K562 (cell line): Measurements from ENCODE around the gene LNPEP. TPM values are rescaled to one million over a fixed set of nuclear protein-coding genes. Genes with fewer than 3 reads are reported as not detected.

Experiments
- ADNP ChIP-seq: fragments of 200-800 bp; sonication (Bioruptor generic); IDR thresholded peaks from 2 replicates; pipeline ENCODE4 v1.6.1; 2016; ENCODE audit warnings: missing genetic modification characterization, missing compliant biosample characterization
- COPS2 ChIP-seq: fragments of 450-650 bp; conservative IDR thresholded peaks from 2 replicates; pipeline ENCODE4 v1.6.1; 2016; ENCODE audit warnings: mild to moderate bottlenecking, moderate library complexity
- CREBBP ChIP-seq: IDR thresholded peaks from one replicate; pipeline ENCODE4 v1.6.1; 2012; ENCODE audit warnings: low read depth, mild to moderate bottlenecking, control low read depth, inconsistent platforms, low read length
- E2F3 ChIP-seq: fragments of 250-450 bp; sonication (Bioruptor Pico); IDR thresholded peaks from 2 replicates; pipeline ENCODE4 v1.4.0; 2020; ENCODE audit warnings: mild to moderate bottlenecking
- FIP1L1 ChIP-seq: fragments of 200-400 bp; formaldehyde crosslinking; IDR thresholded peaks from 2 replicates; pipeline ENCODE4 v1.6.1; 2018; ENCODE audit warnings: mild to moderate bottlenecking, low read depth, low read length; ENCODE audit not compliant: poor library complexity, severe bottlenecking
- HMG20A ChIP-seq: fragments of 450-650 bp; formaldehyde crosslinking; conservative IDR thresholded peaks from 2 replicates; pipeline ENCODE4 v1.4.0; 2020; ENCODE audit warnings: mild to moderate bottlenecking, mixed read lengths
- IRF1 ChIP-seq: sonication (generic); formaldehyde crosslinking; IDR thresholded peaks from 2 replicates; pipeline ENCODE4 v1.8.0; 2022; ENCODE audit warnings: missing genetic modification reagents, mild to moderate bottlenecking, borderline replicate concordance
- IRF2 ChIP-seq: sonication (generic); formaldehyde crosslinking; IDR thresholded peaks from 2 replicates; pipeline ENCODE4 v1.8.1; 2022; ENCODE audit warnings: mild to moderate bottlenecking, missing genetic modification reagents
- LARP7 ChIP-seq: fragments of 450-650 bp; IDR thresholded peaks from 2 replicates; pipeline ENCODE4 v1.6.1; 2016
- MCM2 ChIP-seq: fragments of 450-650 bp; IDR thresholded peaks from 2 replicates; pipeline ENCODE4 v1.6.1; 2017; ENCODE audit warnings: low read depth, mild to moderate bottlenecking
- MEF2D ChIP-seq: conservative IDR thresholded peaks from 2 replicates; pipeline ENCODE4 v1.6.1; 2016; ENCODE audit warnings: low read depth, missing genetic modification characterization, missing compliant biosample characterization
- MTA2 ChIP-seq: fragments of 450-650 bp; IDR thresholded peaks from 2 replicates; pipeline ENCODE4 v1.6.1; 2016; ENCODE audit warnings: low read depth
- NCOA6 ChIP-seq: fragments of 450-650 bp; IDR thresholded peaks from 2 replicates; pipeline ENCODE4 v1.6.1; 2017; ENCODE audit warnings: mild to moderate bottlenecking
- NFE2L1 ChIP-seq: fragments of 450-650 bp; IDR thresholded peaks from 2 replicates; pipeline ENCODE4 v1.6.1; 2016; ENCODE audit warnings: missing genetic modification characterization, low read depth, mild to moderate bottlenecking, missing compliant biosample characterization, moderate library complexity, borderline replicate concordance
- PHB ChIP-seq: fragments of 250-450 bp; sonication (Bioruptor Pico); IDR thresholded peaks from 2 replicates; pipeline ENCODE4 v1.5.0; 2021
- POLR2G ChIP-seq: fragments of 200-400 bp; formaldehyde crosslinking; IDR thresholded peaks from 2 replicates; pipeline ENCODE4 v1.6.1; 2017; ENCODE audit warnings: low read depth, mild to moderate bottlenecking, antibody characterized with exemption, low read length, moderate library complexity
- POLR2H ChIP-seq: IDR thresholded peaks from 2 replicates; pipeline ENCODE4 v1.6.1; 2016; ENCODE audit warnings: missing genetic modification characterization, low read depth, mild to moderate bottlenecking, control low read depth, missing compliant biosample characterization, moderate library complexity
- POLR3A ChIP-seq: IDR thresholded peaks from 2 replicates; pipeline ENCODE4 v1.6.1; 2011; ENCODE audit warnings: borderline replicate concordance, mild to moderate bottlenecking, moderate library complexity; ENCODE audit not compliant: insufficient read length, insufficient read depth; ENCODE audit errors: extremely low read depth
- RBM25 ChIP-seq: fragments of 200-400 bp; formaldehyde crosslinking; IDR thresholded peaks from 2 replicates; pipeline ENCODE4 v1.6.1; 2018; ENCODE audit warnings: low read length, low read depth, moderate library complexity; ENCODE audit not compliant: severe bottlenecking
- SAFB ChIP-seq: fragments of 200-400 bp; formaldehyde crosslinking; IDR thresholded peaks from 2 replicates; pipeline ENCODE4 v1.6.1; 2017; ENCODE audit warnings: low read depth, low read length, borderline replicate concordance
- SMARCC2 ChIP-seq: fragments of 450-650 bp; IDR thresholded peaks from 2 replicates; pipeline ENCODE4 v1.6.1; 2017; ENCODE audit warnings: antibody characterized with exemption, moderate library complexity, mild to moderate bottlenecking, low read depth
- SNRNP70 ChIP-seq: fragments of 200-400 bp; formaldehyde crosslinking; optimal IDR thresholded peaks from 2 replicates; pipeline ENCODE3; 2017; ENCODE audit warnings: low read depth, low read length
- STAT5A ChIP-seq: IDR thresholded peaks from 2 replicates; pipeline ENCODE4 v1.6.1; 2012; ENCODE audit warnings: low read length, inconsistent platforms, borderline replicate concordance
- ZFP36 ChIP-seq: fragments of 150-350 bp; IDR thresholded peaks from 2 replicates; pipeline ENCODE4 v1.6.1; 2018; ENCODE audit warnings: low read length, low read depth; ENCODE audit not compliant: partially characterized antibody
- ZNF23 ChIP-seq: fragments of 250-450 bp; sonication (Bioruptor Pico); IDR thresholded peaks from 2 replicates; pipeline ENCODE4 v1.4.0; 2020; ENCODE audit warnings: mild to moderate bottlenecking
- ZNF354B ChIP-seq: fragments of 250-450 bp; sonication (Bioruptor Pico); IDR thresholded peaks from 2 replicates; pipeline ENCODE4 v1.4.0; 2020
- ZNF444 ChIP-seq: fragments of 250-450 bp; sonication (Bioruptor Pico); IDR thresholded peaks from 2 replicates; pipeline ENCODE4 v1.4.0; 2020; ENCODE audit warnings: mild to moderate bottlenecking, moderate library complexity
- ZNF584 ChIP-seq: fragments of 200-800 bp; sonication (Bioruptor generic); IDR thresholded peaks from 2 replicates; pipeline ENCODE4 v1.6.1; 2016; ENCODE audit warnings: low read depth, mild to moderate bottlenecking, missing genetic modification characterization, missing compliant biosample characterization
- polyA plus RNA-seq, 8 experiments: library from polyadenylated mRNA; depleted of rRNA in 4 of 8; stranded (reverse) in 5 of 8; unstranded in 3 of 8; fragments of >200 nt; fragmentation: Nextera tagmentation in 2 of 8; fragmentation: Illumina TruSeq in 1 of 8; extraction: Ambion mirVana in 2 of 8; extraction: Trizol in 1 of 8; gene quantifications; 2 replicates each; pipeline versions ENCODE4 v1.2.1 to v1.2.3, GENCODE V29; 2011 to 2014; ENCODE audit warnings: inconsistent platforms in 1 of 8, missing spikeins in 1 of 8
- total RNA-seq, 7 experiments: library from RNA; depleted of rRNA in 6 of 7; stranded (reverse); fragments of >200 nt in 6 of 7; fragmentation: Illumina TruSeq in 2 of 7; extraction: Trizol in 2 of 7; gene quantifications; 2 replicates each; pipeline versions ENCODE4 v1.2.1 to v1.2.3, GENCODE V29; 2011 to 2021; ENCODE audit warnings: low replicate concordance in 1 of 7
- TF ChIP-seq, protein P1 (sequence below): IDR thresholded peaks from 2 replicates; pipeline ENCODE4 v1.6.1; 2016; ENCODE audit warnings: missing genetic modification characterization, missing compliant biosample characterization

LNPEP gene
- total and polyA plus RNA-seq, 9 of the 15 experiments (the other 6 are each of a cell fraction or from before 2014, with no cell fraction given), result 2.6 to 27.9 (median 11.2) TPM

- TF ChIP-seq FIP1L1 (peak; percentile 97), RBM25 (no peak), IRF2 (no peak), PHB (CRISPR knock-in tag) (no peak), POLR2G (peak; percentile 93), ADNP (no peak), E2F3 (peak; percentile 42; the same call in 1 of the 2 replicates), MCM2 (no peak), ZNF354B (CRISPR knock-in tag) (no peak), LARP7 (peak; percentile 51; the same call in 1 of the 2 replicates), POLR2H (tag) (peak; percentile 69), ZFP36 (peak; percentile 26), IRF1 (CRISPR knock-in tag) (no peak), CREBBP (no peak), ZNF444 (CRISPR knock-in tag) (no peak), ZNF23 (CRISPR knock-in tag) (no peak), MTA2 (no peak; the same call in 1 of the 2 replicates), NCOA6 (no peak), SNRNP70 (no peak), ZNF584 (no peak), SAFB (peak; percentile 21; the same call in 1 of the 2 replicates), HMG20A (CRISPR knock-in tag) (no peak), SMARCC2 (no peak; the same call in 1 of the 2 replicates), NFE2L1 (tag) (no peak), MEF2D (tag) (no peak), STAT5A (no peak), POLR3A (no peak), COPS2 (no peak)
- TF ChIP-seq, protein P1, sequence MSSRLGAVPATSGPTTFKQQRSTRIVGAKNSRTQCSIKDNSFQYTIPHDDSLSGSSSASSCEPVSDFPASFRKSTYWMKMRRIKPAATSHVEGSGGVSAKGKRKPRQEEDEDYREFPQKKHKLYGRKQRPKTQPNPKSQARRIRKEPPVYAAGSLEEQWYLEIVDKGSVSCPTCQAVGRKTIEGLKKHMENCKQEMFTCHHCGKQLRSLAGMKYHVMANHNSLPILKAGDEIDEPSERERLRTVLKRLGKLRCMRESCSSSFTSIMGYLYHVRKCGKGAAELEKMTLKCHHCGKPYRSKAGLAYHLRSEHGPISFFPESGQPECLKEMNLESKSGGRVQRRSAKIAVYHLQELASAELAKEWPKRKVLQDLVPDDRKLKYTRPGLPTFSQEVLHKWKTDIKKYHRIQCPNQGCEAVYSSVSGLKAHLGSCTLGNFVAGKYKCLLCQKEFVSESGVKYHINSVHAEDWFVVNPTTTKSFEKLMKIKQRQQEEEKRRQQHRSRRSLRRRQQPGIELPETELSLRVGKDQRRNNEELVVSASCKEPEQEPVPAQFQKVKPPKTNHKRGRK (tag), result no peak
These were observed 947 bp upstream of the LNPEP start (continued) for GRCh38 chr5:96934708-96935558.
